WI38 (cell line): ENCODE measurements around the gene ACKR3.

Experiments used
- H3K4me3 ChIP-seq: 2 replicates; pipeline ENCODE4 v1.5.1; 2011; ENCODE audit warnings: low read depth, mild to moderate bottlenecking, control low read depth, low read length
- TF ChIP-seq, protein P1 (sequence below): IDR thresholded peaks from 2 replicates; pipeline ENCODE4 v1.5.1; 2012; ENCODE audit warnings: low read depth, mild to moderate bottlenecking, control low read depth, low read length

Gene ACKR3

DNA sequence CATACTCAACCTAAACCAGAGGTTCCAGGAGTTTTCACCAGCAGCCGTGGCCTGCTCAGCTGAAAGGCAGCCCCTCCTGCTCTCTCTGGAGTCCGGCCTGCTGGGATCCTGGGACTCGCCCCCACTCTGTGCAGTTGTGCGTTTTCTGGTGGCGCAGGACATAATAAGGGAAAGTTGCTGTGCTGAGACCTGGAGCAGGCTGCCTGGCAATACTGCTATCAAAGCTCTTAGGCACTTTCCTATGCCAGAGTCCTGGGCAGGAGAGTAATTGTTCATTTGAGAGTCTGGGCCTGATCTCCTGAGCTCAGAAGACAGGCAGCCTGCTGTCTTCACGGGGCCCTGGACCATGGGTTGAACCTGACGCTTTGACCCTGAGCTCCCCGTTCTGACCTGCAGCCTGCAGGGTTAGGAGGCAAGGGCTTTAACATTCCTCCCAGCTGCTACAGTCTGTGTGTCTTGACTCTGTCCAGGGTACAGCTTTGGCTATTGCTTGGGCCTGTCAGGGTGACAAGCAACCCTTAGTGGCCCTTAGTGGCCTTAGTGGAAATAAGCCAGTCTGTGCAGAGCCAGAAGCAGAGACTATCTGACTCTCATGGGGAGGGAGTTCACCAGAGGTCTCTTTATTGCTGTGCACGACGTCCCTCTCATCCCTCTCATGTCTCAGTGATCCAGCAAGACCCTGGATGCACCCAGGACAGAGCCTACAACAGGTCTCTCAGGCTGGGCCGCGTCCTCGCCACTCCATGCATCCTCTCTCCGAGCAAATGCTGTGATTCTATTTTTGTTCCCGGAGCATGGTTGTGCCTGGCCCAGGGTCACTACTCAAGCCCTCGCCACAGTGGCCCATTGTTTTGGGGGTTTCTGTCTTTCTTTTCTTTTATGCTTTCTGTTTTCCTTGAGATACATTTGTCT, 60.6 kb downstream of the ACKR3 start:
- TF ChIP-seq, protein P1, sequence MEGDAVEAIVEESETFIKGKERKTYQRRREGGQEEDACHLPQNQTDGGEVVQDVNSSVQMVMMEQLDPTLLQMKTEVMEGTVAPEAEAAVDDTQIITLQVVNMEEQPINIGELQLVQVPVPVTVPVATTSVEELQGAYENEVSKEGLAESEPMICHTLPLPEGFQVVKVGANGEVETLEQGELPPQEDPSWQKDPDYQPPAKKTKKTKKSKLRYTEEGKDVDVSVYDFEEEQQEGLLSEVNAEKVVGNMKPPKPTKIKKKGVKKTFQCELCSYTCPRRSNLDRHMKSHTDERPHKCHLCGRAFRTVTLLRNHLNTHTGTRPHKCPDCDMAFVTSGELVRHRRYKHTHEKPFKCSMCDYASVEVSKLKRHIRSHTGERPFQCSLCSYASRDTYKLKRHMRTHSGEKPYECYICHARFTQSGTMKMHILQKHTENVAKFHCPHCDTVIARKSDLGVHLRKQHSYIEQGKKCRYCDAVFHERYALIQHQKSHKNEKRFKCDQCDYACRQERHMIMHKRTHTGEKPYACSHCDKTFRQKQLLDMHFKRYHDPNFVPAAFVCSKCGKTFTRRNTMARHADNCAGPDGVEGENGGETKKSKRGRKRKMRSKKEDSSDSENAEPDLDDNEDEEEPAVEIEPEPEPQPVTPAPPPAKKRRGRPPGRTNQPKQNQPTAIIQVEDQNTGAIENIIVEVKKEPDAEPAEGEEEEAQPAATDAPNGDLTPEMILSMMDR = no peak
- H3K4me3 ChIP-seq = no peak overlapping the region

DNA sequence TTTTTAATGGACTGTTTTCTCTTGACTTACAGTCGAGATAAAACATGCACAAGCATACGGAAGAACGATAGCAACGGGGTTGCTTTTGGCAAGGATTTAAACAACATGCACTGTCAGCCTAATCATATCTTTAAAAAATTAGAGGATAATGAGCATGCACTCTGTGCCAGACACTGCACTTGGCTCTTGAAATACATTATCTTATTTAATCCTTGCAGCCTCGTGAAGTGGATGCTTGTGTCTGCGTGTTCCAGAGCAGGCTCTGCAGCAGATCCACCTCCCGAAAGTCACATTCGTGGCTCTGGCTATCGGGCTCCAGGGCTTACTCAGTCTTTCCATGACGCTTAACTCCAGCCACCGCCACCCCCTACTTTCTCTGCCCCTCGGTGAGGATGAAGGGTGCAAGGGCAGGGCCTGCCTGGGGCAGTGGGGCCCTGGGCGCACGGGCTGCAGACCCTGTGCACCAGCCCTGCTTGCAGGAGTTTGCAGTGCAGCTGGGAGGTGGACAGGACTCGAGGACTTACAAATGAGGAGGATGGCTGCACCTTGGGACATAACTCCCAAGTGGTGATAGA, 61.7 kb downstream of the ACKR3 start:
- TF ChIP-seq, protein P1 = no peak
- H3K4me3 ChIP-seq = no peak overlapping the region

DNA sequence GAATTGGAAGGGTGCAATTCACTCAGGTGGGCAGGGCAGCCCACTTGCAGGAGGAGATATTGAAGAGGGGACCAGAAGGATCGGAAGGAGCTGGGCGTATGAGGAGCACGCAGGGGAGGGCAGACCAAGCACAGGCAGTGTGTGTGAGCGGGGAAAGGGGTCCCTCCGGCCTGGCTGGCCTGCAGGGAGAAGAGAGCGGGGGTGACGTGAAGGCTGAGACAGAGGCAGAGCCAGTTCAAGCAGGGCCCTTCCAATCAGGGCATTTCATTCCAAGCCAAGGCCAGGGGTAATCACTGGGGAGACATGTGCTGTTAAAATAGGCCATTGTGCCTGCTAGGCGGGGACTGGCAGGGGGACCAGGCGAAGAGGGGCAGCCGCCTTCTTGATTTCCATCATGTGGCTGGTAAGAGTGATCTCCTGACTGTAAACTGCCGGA, 62.2 kb downstream of the ACKR3 start:
- TF ChIP-seq, protein P1 = no peak
- H3K4me3 ChIP-seq = no peak overlapping the region
